Prostate gland (tissue), 2 donors: Measurements from ENCODE around the gene FBXL19.

Experiments
- POLR2A ChIP-seq: fragments of 450-650 bp; IDR thresholded peaks from one replicate; pipeline ENCODE4 v1.6.1; 2016; ENCODE audit warnings: antibody characterized with exemption, mild to moderate bottlenecking
- POLR2AphosphoS5 ChIP-seq: sonication (generic); formaldehyde crosslinking; IDR thresholded peaks from one replicate; pipeline ENCODE4 v1.6.1; 2017; ENCODE audit warnings: antibody characterized with exemption
- TF ChIP-seq, protein P1 (sequence below), 4 experiments: fragments of 200-600 bp in 2 of 4; fragments of 450-650 bp in 2 of 4; sonication (generic) in 2 of 4; IDR thresholded peaks; 1 replicate in 3 of 4; 2 replicates in 1 of 4; pipeline ENCODE4 v1.5.1; 2016 to 2019; ENCODE audit warnings: antibody characterized with exemption in 4 of 4, mild to moderate bottlenecking in 2 of 4, moderate library complexity in 2 of 4

DNA sequence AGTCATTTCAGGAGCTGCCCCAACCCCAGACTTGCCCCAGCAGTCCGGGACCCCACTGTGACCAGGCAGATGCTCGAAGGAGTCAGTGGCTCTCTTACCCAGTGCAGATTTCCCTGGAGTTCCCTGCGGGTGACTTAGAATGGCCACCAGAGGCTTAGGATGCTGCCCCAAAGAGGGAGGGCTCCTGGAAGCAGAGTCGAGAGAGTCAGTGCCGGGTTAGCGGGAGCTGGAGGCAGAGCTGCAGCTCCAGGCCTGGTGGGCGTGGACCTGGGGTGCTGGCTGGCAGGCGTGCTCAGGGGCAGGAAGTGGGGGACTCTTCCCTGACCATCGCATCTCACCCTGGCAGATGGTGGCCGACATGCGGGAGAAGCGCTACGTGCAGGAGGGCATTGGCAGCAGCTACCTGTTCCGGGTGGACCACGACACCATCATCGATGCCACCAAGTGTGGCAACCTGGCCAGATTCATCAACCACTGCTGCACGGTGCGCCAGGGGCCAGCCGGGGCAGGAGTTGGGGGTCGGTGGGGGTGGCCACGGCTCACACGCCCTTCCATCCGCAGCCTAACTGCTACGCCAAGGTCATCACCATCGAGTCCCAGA is 60.0 kb downstream of the FBXL19 start:
- TF ChIP-seq, protein P1, sequence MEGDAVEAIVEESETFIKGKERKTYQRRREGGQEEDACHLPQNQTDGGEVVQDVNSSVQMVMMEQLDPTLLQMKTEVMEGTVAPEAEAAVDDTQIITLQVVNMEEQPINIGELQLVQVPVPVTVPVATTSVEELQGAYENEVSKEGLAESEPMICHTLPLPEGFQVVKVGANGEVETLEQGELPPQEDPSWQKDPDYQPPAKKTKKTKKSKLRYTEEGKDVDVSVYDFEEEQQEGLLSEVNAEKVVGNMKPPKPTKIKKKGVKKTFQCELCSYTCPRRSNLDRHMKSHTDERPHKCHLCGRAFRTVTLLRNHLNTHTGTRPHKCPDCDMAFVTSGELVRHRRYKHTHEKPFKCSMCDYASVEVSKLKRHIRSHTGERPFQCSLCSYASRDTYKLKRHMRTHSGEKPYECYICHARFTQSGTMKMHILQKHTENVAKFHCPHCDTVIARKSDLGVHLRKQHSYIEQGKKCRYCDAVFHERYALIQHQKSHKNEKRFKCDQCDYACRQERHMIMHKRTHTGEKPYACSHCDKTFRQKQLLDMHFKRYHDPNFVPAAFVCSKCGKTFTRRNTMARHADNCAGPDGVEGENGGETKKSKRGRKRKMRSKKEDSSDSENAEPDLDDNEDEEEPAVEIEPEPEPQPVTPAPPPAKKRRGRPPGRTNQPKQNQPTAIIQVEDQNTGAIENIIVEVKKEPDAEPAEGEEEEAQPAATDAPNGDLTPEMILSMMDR (IDR thresholded peaks at IDR 0.05), result no peak
- TF ChIP-seq POLR2AphosphoS5 (no peak), POLR2A (no peak)
